C4-2B (cell line): ENCODE measurements around the gene ELFN2.

Experiments
- H3K27ac ChIP-seq: fragments of 450-650 bp; 2 replicates; pipeline ENCODE4 v1.5.1; 2017
- ZFX ChIP-seq: fragments of 450-650 bp; IDR thresholded peaks from 2 replicates; pipeline ENCODE4 v1.6.1; 2017
- TF ChIP-seq, protein P1 (sequence below): fragments of 450-650 bp; conservative IDR thresholded peaks from 2 replicates; pipeline ENCODE4 v1.5.1; 2017; ENCODE audit warnings: mild to moderate bottlenecking

Gene ELFN2

DNA sequence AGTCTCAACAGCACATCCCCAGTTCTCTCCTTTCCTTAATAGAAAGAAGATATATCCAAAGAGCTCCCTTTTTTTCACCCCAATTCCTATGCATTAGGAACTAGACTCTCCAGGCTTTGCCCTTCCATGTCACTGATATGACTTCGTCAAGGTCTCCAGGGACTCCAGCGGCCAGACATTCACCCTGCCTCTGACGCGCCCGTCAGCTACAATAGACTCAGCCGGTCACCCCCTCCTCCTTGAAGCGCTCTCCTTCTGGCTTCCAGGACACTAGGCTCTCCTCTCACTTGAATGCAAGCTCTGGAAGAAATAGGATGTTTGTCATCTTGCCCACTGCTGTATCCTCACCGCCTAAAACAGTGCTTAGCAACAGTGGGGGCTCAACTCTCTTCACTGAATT, 14.9 kb upstream of the ELFN2 start:
- TF ChIP-seq ZFX: no peak
- TF ChIP-seq, protein P1, sequence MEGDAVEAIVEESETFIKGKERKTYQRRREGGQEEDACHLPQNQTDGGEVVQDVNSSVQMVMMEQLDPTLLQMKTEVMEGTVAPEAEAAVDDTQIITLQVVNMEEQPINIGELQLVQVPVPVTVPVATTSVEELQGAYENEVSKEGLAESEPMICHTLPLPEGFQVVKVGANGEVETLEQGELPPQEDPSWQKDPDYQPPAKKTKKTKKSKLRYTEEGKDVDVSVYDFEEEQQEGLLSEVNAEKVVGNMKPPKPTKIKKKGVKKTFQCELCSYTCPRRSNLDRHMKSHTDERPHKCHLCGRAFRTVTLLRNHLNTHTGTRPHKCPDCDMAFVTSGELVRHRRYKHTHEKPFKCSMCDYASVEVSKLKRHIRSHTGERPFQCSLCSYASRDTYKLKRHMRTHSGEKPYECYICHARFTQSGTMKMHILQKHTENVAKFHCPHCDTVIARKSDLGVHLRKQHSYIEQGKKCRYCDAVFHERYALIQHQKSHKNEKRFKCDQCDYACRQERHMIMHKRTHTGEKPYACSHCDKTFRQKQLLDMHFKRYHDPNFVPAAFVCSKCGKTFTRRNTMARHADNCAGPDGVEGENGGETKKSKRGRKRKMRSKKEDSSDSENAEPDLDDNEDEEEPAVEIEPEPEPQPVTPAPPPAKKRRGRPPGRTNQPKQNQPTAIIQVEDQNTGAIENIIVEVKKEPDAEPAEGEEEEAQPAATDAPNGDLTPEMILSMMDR: no peak

DNA sequence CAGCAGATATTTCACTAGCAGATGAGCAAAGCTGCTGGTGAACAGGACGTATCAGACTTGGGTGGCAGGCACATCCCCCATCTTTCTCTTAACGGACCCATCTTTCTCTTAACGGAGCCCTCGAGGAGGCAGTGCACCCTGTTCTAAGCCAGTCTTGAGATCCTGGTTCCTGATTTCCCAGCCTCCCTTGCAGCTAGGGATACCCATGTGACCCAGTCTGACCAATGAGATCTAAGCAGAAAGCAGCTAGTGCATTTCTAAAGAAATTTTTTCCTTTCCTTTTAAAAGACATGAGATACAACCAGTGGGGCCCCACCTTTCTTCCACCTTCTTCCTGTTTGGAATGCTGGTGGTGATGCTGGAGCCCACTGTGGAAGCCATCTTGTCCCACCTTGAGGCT, 13.6 kb upstream of the ELFN2 start:
- TF ChIP-seq ZFX: no peak
- TF ChIP-seq, protein P1: no peak
- no peak overlapping the region for H3K27ac ChIP-seq

More for the DNA sequence above, 14.9 kb upstream of the ELFN2 start:
- H3K27ac ChIP-seq: no peak overlapping the region

DNA sequence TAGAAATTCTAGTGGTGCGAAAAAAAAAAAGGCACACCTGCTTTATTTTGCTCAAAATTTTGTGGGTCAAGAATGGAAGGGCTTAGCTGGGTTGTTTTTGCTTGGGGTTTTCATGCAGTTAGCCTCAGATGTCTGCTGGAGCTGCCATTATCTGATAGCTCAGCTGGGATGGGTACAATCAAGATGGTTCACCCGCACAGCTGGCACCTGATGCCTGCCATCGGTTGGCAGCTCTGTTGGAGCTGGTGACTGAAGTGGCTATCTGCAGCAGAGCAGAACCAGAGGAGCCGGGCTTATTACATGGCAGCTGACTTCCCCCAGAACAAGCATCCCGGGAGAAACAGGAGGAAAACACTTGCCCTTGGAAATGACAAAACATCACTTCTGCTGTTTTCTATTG, 12.1 kb upstream of the ELFN2 start:
- TF ChIP-seq ZFX: no peak
- TF ChIP-seq, protein P1: no peak
- H3K27ac ChIP-seq: no peak overlapping the region

DNA sequence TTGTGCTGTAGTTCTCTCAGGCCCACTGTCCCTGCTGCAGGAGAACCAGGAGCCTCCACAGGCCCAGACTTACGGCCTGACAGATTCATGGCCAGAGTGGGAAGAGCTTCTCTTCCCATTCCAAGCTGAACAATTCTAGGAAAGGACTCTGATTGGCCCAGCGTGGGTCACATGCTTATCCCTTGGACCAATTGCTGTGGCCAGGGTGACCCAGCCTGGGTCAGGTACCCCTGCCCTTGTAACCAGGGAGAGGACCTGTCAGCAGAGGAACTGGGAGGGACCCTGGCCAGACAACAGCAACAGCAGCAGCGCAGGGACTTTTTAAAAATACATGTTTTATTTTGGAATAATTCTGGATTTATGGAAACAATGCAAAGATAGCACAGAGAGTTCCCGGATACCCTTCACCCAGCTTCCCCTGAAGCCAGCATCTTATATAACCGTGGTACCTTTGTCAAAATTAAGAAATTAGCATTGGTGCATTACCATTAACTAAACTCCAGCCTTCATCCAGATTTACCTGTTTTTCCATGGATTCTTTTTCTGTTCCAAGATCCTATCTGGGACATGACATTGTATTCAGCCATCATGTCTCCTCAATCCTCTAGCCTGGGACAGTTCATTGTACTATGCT, 8.8 kb upstream of the ELFN2 start:
- TF ChIP-seq, protein P1: no peak
- TF ChIP-seq ZFX: no peak
- no peak overlapping the region for H3K27ac ChIP-seq

DNA sequence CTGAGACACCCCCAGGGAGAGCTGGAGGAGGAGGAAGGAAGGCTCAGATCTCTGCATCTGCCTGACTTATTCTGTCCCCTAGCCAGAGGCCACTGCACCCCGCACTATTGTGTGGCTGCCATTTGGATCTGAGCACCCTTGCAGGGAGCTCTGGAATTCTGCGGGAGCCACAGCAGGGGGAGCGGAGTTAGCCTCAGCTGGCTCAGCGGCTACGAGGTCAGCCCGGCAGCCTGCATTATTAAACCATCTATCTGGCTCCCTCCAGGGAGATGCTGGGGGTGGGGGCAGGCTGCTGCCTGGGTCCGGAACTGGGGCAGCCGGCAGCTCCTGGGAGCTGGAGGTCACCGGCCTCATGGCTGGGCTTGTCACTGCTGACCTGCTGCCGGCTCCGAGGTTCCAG, 6.5 kb upstream of the ELFN2 start:
- TF ChIP-seq ZFX: no peak
- TF ChIP-seq, protein P1: no peak
- H3K27ac ChIP-seq: no peak overlapping the region

DNA sequence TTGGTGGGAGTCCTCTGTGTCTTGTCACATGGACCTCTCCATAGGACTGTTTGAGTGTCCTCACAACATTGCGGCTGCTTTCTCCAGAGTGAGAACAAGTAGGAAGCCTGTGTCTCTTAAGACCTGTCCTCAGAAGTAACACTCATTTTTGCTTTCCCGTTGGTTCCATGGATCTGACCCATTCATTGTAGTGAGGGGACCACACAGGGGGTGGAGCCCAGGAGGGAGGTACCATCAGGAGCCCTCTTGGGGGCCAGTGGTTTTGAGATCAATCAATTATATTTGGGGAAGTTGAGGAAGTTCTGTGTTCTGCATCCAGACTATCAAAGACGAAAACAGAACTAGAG, 5.4 kb upstream of the ELFN2 start:
- H3K27ac ChIP-seq: no peak overlapping the region
- no peak for TF ChIP-seq ZFX
- TF ChIP-seq, protein P1: no peak

DNA sequence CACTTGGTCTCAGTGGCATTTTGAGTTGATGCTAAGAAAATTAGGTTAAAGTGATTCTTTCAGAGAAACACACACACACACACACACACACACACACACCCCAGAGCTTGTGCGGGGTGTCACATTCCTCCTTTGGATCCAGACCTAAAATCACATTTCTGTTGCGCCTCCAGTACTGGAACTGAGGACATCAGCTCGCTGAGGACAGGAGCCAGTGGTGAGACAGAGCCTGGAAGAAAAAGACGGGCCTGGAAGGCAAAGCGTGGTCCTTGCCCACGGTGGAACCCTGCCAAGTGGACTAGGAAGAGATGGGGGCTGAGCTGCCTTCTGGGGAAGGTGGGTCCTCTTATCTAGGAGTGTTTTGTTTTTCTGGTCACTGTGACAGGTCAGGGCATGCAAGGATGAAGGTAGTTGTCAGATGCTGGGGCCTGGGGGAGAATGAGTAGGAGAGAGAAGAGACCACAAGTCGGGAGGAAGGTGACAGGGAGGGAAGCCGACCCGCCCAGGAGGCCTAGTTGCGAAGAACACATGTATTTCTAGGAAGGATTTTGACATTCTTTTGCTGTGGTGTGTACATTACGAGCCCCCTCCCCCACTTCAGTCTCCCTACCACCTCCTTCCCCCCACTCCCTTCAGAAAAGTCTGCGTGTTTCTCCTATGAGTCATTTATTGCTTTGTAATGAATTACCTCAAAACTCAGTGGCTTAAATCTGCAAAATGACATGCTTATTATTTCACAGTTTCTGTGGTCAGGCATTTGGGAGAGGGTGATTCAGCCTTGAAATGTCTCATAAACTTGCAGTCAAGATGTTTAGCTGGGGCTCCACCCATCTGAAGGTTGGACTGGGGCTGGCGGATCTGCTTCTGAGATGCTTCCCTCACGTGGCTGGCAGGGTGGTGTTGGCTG, 4.8 kb upstream of the ELFN2 start:
- TF ChIP-seq ZFX: no peak
- TF ChIP-seq, protein P1: no peak
- no peak overlapping the region for H3K27ac ChIP-seq
